Stimulated activated CD4-positive, alpha-beta T cell treated with anti-CD3 and anti-CD28 coated beads, Interleukin-12 subunit alpha, Interleukin-12 subunit beta, amount 100 ng/mL, for 24 hours (primary cell): ENCODE measurements around the gene GNAZ.

Experiments
- DNase-seq, 2 experiments: peaks; one replicate each; pipeline ENCODE4 v3.0.0-alpha.2; 2020; ENCODE audit warnings: low read depth in 2 of 2

Gene GNAZ

GRCh38 chr22:23119494-23120414 is 49.4 kb downstream of the GNAZ start:
- DNase-seq = peak; percentile 36 to 43

- no peak for DNase-seq
These were observed 50.1 kb downstream of the GNAZ start for GRCh38 chr22:23120415-23120899.

GRCh38 chr22:23121000-23121421 is 50.7 kb downstream of the GNAZ start:
- DNase-seq = no peak

GRCh38 chr22:23121424-23121823 is 51.1 kb downstream of the GNAZ start:
- DNase-seq = no peak

DNA sequence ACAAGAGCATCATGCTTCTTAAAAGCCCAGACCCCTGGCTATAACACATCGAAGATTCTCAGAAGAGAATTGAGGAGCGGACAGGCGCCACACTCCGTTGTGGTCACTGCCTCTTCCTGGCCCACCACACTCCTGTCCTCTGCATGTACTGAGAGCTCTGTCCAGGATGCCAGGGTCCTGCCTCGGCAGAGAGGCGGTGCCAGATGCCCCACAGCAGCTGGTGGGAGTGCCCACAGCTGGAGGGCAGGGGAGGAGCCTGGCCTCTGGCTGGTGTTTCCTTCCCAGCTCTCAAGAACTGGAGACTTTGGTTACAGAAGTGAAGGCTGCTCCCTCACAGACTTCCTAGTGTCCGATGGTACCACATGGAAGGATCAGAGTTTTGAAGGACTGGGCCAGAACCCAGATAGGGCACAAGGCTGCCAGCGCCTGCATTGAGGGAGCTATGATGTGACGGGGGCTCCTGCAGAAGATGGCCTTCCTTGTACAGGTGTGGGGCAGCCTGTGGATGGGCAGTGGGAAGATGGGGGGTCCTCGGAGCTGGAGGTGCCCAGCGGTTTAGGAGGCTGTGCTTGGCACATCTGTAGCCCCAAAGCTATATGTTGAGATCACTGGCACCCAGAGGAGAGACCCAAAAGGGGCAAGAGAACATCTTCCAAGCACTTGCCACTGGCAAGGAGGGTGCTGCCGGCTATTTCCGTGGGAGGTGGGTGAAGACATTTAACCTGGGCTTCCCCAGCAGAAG is 52.1 kb downstream of the GNAZ start:
- DNase-seq = no peak

DNA sequence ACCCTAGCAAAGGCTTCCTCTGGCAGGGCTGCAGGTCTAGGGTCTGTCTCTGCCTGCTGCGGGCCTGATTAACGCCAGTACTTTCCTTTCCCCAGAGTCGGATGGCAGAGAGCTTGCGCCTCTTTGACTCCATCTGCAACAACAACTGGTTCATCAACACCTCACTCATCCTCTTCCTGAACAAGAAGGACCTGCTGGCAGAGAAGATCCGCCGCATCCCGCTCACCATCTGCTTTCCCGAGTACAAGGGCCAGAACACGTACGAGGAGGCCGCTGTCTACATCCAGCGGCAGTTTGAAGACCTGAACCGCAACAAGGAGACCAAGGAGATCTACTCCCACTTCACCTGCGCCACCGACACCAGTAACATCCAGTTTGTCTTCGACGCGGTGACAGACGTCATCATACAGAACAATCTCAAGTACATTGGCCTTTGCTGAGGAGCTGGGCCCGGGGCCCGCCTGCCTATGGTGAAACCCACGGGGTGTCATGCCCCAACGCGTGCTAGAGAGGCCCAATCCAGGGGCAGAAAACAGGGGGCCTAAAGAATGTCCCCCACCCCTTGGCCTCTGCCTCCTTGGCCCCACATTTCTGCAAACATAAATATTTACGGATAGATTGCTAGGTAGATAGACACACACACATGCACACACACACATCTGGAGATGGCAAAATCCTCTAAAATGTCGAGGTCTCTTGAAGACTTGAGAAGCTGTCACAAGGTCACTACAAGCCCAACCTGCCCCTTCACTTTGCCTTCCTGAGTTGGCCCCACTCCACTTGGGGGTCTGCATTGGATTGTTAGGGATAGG is 52.9 kb downstream of the GNAZ start:
- no peak for DNase-seq

DNA sequence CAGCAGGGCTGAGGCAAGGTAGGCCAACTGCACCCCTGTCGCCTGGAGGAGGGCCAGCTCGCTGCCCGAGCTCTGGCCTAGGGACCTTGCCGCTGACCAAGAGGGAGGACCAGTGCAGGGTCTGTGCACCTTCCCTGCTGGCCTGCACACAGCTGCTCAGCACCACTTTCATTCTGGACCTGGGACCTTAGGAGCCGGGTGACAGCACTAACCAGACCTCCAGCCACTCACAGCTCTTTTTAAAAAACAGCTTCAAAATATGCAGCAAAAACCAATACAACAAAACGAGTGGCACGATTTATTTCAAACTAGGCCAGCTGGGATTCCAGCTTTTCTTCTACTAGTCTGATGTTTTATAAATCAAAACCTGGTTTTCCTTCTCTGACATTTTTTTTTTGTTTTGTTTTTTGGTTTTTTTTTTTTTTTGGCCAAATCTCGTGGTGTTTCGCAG is 53.5 kb downstream of the GNAZ start:
- DNase-seq = no peak

GRCh38 chr22:23124611-23125511 is 54.5 kb downstream of the GNAZ start:
- no peak for DNase-seq

GRCh38 chr22:23125512-23126103 is 55.3 kb downstream of the GNAZ start:
- no peak for DNase-seq

GRCh38 chr22:23126165-23127054 is 56.1 kb downstream of the GNAZ start:
- DNase-seq = no peak

GRCh38 chr22:23127055-23127756 is 56.9 kb downstream of the GNAZ start:
- DNase-seq = no peak

DNA sequence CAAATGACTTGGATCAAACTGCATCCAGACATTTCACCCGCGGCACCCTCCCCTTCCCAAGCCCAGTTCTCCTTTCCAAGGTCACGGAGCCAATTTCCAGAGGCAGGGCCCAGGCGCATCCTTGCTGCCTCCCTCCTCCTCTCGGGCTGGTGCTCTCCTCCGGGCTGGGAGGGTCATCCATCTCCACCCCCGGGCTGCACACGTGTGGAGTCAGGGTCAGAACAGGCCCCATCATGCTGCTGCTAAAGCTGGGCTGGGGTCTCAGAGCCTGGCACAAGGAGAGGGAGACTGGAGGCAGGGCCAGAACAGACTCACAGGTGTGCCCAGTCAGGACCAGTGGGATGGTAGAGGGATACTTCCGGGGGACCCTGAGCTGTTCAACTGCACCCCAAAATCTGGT is 57.5 kb downstream of the GNAZ start:
- no peak for DNase-seq

GRCh38 chr22:23128269-23129108 is 58.2 kb downstream of the GNAZ start:
- DNase-seq = peak; percentile 51 to 69

DNA sequence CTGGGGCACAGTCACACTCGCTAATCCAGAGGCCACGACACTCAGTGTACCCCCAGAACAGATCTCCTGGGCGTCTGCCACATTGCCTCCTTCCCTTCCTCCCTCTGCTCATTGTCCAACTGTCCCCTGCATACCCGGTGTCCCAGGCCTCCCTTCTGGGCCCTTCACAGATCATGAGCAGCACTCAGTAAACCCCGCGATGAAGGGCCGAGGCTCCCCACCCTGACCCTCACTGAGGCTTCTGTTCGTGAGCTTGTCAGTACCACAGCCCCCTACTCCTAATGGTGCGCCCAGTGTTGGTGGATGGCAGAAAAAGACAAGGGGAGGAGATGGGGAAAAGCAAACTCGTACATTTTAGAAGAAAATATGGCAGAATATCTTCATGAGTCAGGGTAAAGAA is 58.8 kb downstream of the GNAZ start:
- DNase-seq = no peak

- DNase-seq = no peak
These were observed 60.4 kb downstream of the GNAZ start for GRCh38 chr22:23130697-23131096.

- DNase-seq = no peak
These were observed 61.6 kb downstream of the GNAZ start for GRCh38 chr22:23131931-23132330.

GRCh38 chr22:23132376-23133091 is 62.2 kb downstream of the GNAZ start:
- DNase-seq = no peak
